Loucy (cell line): ENCODE measurements around the gene IQCK.

Source experiments
- H2AFZ ChIP-seq: fragments of 200-600 bp; sonication (generic); 2 replicates; pipeline ENCODE4 v1.6.0; 2016; ENCODE audit warnings: antibody characterized with exemption, mild to moderate bottlenecking, low read length, moderate library complexity
- H3F3A ChIP-seq: fragments of 200-600 bp; 2 replicates; pipeline ENCODE4 v1.6.0; 2016; ENCODE audit warnings: antibody characterized with exemption, low read depth, mild to moderate bottlenecking
- H3K27me3 ChIP-seq: fragments of 200-600 bp; sonication (generic); 2 replicates; pipeline ENCODE4 v1.6.1; 2014; ENCODE audit warnings: low read length, mild to moderate bottlenecking; ENCODE audit not compliant: insufficient read depth, poor library complexity, severe bottlenecking
- H3K36me3 ChIP-seq: fragments of 200-600 bp; sonication (generic); 2 replicates; pipeline ENCODE4 v1.6.1; 2016; ENCODE audit warnings: low read length; ENCODE audit not compliant: insufficient read depth
- H3K4me1 ChIP-seq: fragments of 200-600 bp; sonication (generic); 2 replicates; pipeline ENCODE4 v1.5.1; 2014; ENCODE audit warnings: low read length, mild to moderate bottlenecking; ENCODE audit not compliant: insufficient read depth, poor library complexity, severe bottlenecking
- H3K4me2 ChIP-seq: fragments of 200-600 bp; sonication (generic); 2 replicates; pipeline ENCODE4 v1.6.0; 2014; ENCODE audit warnings: antibody characterized with exemption, low read length, low read depth, mild to moderate bottlenecking; ENCODE audit not compliant: poor library complexity, severe bottlenecking
- H3K4me3 ChIP-seq: fragments of 200-600 bp; sonication (generic); 2 replicates; pipeline ENCODE4 v1.5.1; 2014; ENCODE audit warnings: low read length, mild to moderate bottlenecking, mixed read lengths; ENCODE audit not compliant: poor library complexity, severe bottlenecking
- H3K79me2 ChIP-seq: fragments of 200-600 bp; sonication (generic); 2 replicates; pipeline ENCODE4 v1.6.1; 2014; ENCODE audit warnings: low read length; ENCODE audit not compliant: insufficient read depth
- H3K9ac ChIP-seq: fragments of 200-600 bp; sonication (generic); 2 replicates; pipeline ENCODE4 v1.6.0; 2014; ENCODE audit warnings: mild to moderate bottlenecking, low read depth, low read length, moderate library complexity; ENCODE audit not compliant: poor library complexity, severe bottlenecking
- H3K9me2 ChIP-seq: fragments of 200-600 bp; sonication (generic); replicated peaks from 2 replicates; pipeline ENCODE4 v1.6.1; 2016; ENCODE audit warnings: low read depth, low read length, mixed read lengths
- H3K9me3 ChIP-seq: fragments of 200-600 bp; sonication (generic); 2 replicates; pipeline ENCODE4 v1.6.1; 2014; ENCODE audit warnings: mild to moderate bottlenecking, antibody characterized with exemption, low read length, low read depth; ENCODE audit not compliant: insufficient read depth
- H4K20me1 ChIP-seq: fragments of 200-600 bp; sonication (generic); 2 replicates; pipeline ENCODE4 v1.6.0; 2014; ENCODE audit warnings: antibody characterized with exemption, low read length, mild to moderate bottlenecking; ENCODE audit not compliant: insufficient read depth, poor library complexity, severe bottlenecking
- EZH2phosphoT487 ChIP-seq: fragments of 200-600 bp; IDR thresholded peaks from 2 replicates; pipeline ENCODE4 v1.6.1; 2018; ENCODE audit warnings: antibody characterized with exemption, mild to moderate bottlenecking, moderate library complexity, borderline replicate concordance
- TF ChIP-seq, protein P1 (sequence below): fragments of 200-600 bp; sonication (generic); conservative IDR thresholded peaks from 2 replicates; pipeline ENCODE4 v1.5.1; 2014; ENCODE audit warnings: mild to moderate bottlenecking, antibody characterized with exemption, low read length

IQCK gene

DNA sequence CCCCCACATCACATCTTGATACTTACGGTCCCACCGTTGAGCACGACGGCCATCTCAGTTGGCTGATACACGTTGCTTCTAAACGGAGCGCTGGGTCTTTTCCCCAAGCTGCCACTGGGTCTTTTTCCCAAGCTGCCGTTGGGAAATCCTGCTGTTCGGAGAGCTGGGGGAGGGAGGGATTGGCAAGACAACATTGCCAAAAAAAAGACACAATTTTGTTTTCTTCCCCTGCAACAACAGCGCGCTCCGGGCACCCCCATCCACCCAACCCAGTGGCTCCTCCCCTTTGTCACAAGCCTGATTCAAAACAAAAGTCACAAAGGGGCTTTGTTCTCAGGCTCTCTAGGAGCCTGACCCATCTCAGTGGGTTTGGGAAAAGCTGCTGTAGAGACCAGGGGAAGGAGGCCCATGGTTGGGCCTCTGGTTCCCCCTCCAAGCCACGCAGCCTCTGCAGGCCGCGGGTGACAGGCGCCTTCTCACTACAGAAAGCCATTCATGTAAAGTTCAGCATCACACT lies 143.8 kb downstream of the IQCK start:
- Histone ChIP-seq H3K9me2 (no peaks in the 10 kb centered on the region), H3F3A (no peaks in the 10 kb centered on the region), H3K27me3 (no peaks in the 10 kb centered on the region), H3K4me1 (no peaks in the 10 kb centered on the region), H3K79me2 (no peaks in the 10 kb centered on the region), H3K9me3 (no peaks in the 10 kb centered on the region; the same call in 1 of the 2 replicates), H4K20me1 (no peaks in the 10 kb centered on the region), H3K36me3 (no peaks in the 10 kb centered on the region), H3K9ac (no peak overlapping the region), H2AFZ (no peak overlapping the region), H3K4me2 (no peak overlapping the region), H3K4me3 (no peak overlapping the region)
- no peak for TF ChIP-seq EZH2phosphoT487
- TF ChIP-seq, protein P1, sequence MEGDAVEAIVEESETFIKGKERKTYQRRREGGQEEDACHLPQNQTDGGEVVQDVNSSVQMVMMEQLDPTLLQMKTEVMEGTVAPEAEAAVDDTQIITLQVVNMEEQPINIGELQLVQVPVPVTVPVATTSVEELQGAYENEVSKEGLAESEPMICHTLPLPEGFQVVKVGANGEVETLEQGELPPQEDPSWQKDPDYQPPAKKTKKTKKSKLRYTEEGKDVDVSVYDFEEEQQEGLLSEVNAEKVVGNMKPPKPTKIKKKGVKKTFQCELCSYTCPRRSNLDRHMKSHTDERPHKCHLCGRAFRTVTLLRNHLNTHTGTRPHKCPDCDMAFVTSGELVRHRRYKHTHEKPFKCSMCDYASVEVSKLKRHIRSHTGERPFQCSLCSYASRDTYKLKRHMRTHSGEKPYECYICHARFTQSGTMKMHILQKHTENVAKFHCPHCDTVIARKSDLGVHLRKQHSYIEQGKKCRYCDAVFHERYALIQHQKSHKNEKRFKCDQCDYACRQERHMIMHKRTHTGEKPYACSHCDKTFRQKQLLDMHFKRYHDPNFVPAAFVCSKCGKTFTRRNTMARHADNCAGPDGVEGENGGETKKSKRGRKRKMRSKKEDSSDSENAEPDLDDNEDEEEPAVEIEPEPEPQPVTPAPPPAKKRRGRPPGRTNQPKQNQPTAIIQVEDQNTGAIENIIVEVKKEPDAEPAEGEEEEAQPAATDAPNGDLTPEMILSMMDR, result no peak

DNA sequence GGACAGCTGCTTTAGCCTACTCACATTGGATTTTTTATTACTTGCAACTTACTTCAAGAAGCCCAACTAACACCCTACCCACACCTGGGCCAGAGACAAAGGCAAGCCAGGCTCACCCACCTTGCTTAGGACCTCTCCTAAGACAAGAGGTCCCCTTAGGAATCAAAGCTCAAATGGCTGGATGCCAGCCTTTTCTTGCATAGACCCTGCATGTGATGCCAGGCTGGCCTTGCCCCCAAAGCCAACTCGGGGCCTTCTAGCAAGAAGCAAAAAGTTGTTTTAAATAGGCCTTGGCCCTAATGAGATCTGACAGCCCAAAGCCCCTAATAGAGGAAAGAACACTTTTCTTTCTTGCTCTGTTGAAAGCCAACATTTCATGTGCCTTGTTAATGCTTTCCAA lies 145.9 kb downstream of the IQCK start:
- no peaks in the 10 kb centered on the region for H3K27me3 ChIP-seq
- no peaks in the 10 kb centered on the region for H3F3A ChIP-seq
- no peaks in the 10 kb centered on the region for H3K79me2 ChIP-seq
- H3K36me3 ChIP-seq, result no peaks in the 10 kb centered on the region
- no peaks in the 10 kb centered on the region for H4K20me1 ChIP-seq
- no peaks in the 10 kb centered on the region for H3K4me1 ChIP-seq
- H3K9me2 ChIP-seq, result no peaks in the 10 kb centered on the region
- H3K4me3 ChIP-seq, result no peak overlapping the region
- no peak for TF ChIP-seq EZH2phosphoT487
- TF ChIP-seq, protein P1, result no peak
- H3K9ac ChIP-seq, result no peak overlapping the region
- H3K9me3 ChIP-seq, result no peaks in the 10 kb centered on the region; the same call in 1 of the 2 replicates
- H2AFZ ChIP-seq, result no peak overlapping the region
- no peak overlapping the region for H3K4me2 ChIP-seq

DNA sequence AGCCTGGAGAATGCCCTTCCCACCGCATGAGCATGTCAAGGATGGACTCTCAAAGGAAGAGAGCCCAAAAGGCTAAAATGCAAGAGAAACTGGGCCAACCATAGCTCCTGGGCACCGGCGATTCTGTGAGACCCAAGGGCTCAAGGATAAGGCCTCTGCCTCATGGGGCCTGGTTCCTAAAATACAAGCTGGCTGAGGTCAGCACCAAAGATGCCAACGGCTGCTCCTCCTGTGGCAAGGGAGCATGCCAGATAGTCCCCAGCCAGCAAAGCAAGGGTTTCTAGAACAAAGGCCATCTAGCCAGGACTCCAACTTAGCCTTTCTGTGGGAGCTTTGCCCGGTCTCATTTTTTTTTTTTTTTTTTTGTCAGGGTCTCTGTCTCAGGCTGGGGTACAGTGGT lies 146.5 kb downstream of the IQCK start:
- H3K9me3 ChIP-seq, result no peaks in the 10 kb centered on the region; the same call in 1 of the 2 replicates
- no peak overlapping the region for H3K4me2 ChIP-seq
- no peaks in the 10 kb centered on the region for H3F3A ChIP-seq
- no peaks in the 10 kb centered on the region for H3K79me2 ChIP-seq
- H4K20me1 ChIP-seq, result no peaks in the 10 kb centered on the region
- H3K36me3 ChIP-seq, result no peaks in the 10 kb centered on the region
- no peaks in the 10 kb centered on the region for H3K27me3 ChIP-seq
- H3K4me3 ChIP-seq, result no peak overlapping the region
- no peaks in the 10 kb centered on the region for H3K4me1 ChIP-seq
- no peak overlapping the region for H3K9ac ChIP-seq
- no peak for TF ChIP-seq EZH2phosphoT487
- TF ChIP-seq, protein P1, result no peak
- H3K9me2 ChIP-seq, result no peaks in the 10 kb centered on the region
- no peak overlapping the region for H2AFZ ChIP-seq
